ENCODE data around the gene NISCH. TPM values are rescaled to one million over a fixed set of nuclear protein-coding genes. Genes with fewer than 3 reads are reported as not detected.

Gene NISCH
- polyA plus RNA-seq, 3 donors, result 80.0 to 97.7 (median 88.3) TPM

DNA sequence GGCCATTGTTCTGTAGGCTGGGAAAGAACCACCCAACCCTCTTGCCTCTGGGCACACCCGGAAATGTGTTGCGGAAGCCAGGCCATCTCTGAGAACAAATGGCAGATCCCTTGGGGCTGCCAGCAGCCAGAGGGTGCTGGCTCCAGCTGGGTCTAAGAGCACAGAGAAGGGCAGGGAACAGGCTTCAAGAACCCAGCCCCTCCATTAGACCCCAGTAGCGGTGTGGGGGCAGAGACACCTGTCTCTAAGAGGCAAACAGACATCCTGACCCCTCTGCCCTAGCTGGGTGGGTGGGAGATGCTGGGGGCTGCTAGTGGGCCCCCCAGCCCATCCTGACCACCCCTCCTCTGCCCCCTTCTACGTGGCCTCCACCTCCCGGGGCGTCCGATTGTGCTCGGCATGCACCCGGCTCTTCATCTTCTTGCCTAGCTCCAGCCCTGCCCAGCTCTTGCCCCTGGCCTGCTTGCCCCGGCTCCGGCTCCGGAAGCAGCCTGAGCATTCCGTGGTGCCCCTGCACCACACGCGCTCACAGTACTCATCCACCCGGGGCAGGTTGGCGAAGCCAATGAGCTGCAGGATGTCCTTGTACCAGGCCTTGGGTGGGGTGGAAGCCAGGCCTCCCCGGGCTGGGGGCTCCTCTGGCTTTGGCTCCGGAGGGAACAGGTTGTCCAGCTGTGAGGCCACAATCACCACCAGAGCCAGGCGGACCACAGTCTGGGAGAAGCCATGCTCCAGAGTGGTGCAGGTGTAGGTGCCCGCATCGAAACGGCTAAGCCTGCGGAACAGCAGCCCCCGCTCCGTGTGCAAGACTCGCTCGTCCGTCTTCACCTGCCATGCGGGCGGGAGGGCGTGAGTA is 19.9 kb upstream of the NISCH start:
- no peak for DNase-seq (ENCODE audit: low read depth in 3 of 3, low spot score in 2 of 3)

DNA sequence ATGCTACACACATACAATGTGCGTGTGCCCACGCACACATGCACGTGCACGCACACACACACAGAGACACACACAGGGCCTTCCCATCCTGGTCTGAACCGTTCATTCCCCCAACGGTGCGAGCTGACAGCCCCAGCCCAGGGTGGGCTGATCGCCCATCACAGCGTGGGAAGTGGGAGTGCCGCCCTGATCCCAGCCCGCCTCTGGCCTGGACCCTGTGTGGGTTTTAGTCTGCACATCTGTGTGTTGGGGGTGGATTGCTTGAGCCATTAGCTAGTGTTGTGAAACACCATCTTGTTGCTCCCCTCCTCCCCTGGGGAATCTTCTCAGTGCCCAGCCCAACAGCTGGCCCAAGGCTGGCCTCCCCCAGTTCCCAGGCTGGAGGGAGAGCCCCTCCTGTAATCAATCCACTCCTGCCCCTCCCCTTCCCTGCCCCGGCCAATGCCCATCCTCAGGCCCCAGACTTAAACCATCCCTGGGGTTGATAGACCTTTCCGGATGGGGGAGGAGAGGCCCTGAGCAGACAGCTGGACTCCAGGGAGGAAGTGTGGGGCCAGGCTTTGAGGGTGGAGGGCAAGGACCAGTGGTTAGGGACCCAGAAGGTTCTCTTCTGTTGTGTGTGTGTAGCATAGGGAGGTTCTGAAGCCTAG is 18.8 kb upstream of the NISCH start:
- DNase-seq (ENCODE audit: low read depth in 3 of 3, low spot score in 2 of 3), result no peak

DNA sequence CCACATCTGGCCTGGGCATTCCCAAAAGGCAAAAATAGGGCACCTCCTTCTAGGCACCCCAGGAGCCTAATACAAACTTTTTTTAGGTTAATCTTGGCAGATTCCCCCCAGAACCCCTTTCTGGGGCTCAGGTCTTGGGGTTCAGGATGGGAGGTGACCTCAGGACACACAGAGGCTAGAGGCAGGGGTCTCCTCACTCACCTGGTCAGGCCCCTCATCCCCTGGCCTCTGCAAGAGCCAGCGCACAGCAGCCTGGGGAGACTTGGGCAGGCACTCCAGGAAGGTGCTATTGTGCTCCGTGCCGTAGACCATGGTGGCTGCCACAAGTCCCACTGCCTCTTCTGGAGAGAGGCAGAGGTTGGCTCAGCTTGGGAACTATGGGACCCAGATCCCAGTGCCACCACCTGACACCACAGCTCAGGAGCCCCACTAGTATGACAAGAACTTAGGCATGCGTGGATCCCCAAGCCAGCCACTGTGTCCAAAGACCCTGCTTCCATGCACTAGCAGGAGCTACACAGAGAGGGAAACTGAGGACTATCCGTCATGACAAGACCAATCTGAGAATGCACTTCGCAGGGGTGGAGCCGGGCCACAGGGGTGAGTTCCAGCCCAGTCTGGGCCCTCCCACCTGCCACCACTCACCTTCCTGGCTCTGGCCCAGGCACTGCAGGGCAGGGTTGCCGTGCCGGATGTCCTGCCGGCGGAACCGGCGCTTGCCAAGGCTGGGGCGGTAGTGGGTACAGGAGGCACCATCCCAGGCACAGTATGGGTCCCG is 17.9 kb upstream of the NISCH start:
- DNase-seq (ENCODE audit: low read depth in 3 of 3, low spot score in 2 of 3), result no peak

DNA sequence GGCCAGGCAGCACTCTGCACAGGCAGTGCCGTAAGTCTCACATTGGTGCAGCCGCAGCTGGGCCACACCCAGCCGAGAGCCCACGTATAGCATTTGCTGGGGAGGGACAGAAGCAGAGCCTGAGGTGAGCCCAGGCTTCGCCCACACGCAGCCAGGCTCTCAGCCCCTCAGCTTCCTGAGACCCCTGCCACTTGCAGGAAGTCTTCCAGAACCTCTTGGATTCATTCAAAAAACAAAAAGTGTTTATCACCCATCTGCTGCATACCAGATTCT is 17.4 kb upstream of the NISCH start:
- no peak for DNase-seq (ENCODE audit: low read depth in 3 of 3, low spot score in 2 of 3)

DNA sequence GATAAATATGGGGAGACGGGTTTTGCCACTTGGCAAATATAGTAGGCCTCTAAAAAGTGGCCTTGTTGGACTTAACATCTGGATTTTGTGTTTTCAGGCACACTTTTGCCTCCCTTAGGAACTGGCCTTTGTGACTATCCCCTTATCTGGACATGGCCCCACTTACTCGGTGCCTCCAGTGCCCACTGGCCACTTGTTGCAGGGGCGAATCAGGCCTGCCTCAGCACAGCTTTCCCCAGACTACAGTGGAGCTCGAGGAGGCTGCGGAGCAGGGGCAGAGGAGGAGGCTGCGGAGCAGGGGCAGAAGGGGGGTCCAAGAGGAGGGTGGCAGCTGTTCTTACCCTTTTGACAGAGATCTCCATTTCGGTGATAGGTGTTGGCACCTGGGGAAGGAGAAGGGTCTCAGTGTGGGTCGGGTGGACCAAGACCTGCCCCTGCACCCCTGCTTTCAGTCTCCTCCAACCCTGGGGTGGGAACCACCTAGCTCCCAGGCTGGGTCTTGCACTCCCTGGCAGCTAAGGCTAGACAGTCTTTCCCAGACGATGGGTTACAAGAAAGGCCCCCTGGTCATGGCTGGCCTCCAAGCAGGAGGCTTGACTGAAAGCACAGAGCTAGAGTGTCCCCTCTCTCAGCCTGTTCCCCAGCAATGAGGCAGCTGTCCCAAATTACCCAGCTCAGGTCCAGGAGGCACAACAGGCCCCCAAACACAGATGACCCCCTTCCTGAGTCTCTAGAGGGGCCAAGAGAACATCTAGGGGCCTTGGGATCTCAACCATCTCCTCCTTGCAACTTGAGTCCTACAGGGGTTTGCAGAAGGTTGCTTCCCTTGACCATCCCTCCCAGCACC is 16.6 kb upstream of the NISCH start:
- no peak for DNase-seq (ENCODE audit: low read depth in 3 of 3, low spot score in 2 of 3)

DNA sequence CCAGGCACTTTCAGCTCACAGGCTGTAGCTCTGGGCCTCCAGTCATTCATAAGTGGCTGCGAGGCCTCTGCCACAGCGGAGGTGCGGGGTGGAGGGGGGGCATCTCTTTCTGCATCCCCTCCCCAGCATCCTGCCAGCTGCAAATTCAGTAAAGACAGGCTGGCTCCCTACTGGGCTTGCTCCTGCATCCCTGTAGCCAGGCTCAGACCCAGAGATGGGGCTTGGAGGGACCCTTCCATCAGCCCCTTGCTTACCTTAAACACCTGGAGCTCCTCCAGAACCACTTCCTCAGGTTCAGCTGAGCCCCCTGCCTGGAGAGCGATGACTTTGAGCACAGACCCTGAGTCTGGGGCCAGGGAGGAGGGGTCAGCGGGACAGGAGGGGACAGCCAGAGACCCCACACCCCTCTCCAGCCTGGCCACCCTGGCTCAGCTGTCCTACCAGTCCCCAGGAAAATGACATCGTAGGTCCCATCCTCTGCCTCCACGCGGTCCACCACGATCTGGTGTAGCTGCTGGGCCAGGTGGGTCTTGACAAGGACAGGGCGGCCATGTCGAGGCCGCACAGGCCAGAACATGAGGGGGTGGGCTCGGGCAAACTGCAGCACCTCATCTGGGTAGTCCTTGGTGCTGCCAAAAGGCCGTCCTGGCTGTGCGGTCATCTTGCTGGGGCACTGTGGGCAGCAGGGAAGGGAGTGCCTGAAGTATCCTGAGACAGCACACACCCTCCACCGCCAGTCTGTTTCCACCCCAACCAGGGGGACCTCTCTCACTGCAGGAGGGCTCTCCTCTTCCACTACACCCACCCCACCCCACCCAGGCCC is 15.8 kb upstream of the NISCH start:
- DNase-seq (ENCODE audit: low read depth in 3 of 3, low spot score in 2 of 3), result no peak

DNA sequence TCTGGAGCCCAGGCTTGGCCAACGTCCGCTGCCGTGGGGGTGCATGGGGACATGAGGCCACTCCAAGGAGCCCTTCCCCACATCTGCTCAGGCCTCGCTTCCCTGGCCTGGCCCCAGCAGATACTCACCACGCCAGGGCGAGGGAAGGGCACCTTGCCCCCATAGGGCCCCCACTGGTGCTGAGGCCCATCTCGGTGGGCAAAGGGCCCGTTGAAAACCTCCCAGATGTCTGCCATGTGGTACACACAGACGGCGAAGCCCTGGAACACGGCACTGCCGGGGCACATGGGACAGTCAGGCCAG is 15.2 kb upstream of the NISCH start:
- no peak for DNase-seq (ENCODE audit: low read depth in 3 of 3, low spot score in 2 of 3)

DNA sequence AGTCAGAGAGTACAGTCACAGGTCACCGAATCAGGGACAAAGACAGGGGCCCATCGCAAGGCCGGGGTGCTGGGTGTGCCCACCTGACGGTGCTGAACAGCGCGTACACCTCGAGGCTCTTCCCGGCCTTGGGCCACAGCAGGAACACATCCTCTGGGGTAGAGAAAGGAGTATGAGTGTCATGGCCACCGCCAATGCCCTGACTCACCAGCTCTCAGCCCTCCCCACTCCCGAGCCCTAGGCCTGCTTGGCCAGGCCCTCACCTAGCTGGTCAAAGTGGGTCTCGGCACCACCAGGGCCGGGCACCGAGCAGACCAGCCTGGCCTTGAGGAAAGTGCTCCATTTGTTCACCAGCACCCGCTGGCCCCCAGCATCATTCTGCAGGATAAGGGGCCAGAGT is 14.7 kb upstream of the NISCH start:
- DNase-seq (ENCODE audit: low read depth in 3 of 3, low spot score in 2 of 3), result no peak

DNA sequence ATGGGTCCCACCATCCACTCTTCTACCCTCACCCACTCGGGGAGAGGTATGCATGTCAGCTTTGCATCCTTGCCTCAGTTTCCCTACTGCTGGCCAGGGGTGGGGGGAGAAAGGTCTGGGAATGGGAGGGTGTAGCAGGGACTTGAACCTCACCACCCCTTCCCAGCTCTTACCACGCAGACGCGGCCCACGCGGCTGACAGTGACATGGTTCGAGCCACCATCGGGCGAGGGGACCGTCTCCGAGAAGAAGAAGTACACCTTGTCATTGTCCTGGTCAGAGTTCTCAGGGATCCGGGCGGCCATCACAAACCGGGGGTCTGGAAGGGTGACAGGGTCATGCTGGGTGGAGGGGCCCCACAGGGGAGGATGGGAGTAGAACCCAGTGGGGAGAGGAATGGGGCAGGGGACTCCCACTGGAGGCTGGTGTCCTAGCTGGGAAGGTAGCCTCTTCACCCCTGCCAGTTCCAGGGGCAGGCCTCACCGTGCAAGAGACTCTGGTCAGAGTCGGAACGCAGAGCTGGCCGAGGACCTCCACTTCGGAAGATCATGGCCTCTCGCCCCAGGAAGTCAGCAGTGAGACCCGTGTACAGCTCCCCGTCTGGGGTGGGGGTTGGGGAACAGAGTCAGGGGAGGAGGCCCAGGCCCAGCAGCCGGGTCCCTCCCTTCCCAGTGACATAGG is 14.2 kb upstream of the NISCH start:
- DNase-seq (ENCODE audit: low read depth in 3 of 3, low spot score in 2 of 3), result no peak

DNA sequence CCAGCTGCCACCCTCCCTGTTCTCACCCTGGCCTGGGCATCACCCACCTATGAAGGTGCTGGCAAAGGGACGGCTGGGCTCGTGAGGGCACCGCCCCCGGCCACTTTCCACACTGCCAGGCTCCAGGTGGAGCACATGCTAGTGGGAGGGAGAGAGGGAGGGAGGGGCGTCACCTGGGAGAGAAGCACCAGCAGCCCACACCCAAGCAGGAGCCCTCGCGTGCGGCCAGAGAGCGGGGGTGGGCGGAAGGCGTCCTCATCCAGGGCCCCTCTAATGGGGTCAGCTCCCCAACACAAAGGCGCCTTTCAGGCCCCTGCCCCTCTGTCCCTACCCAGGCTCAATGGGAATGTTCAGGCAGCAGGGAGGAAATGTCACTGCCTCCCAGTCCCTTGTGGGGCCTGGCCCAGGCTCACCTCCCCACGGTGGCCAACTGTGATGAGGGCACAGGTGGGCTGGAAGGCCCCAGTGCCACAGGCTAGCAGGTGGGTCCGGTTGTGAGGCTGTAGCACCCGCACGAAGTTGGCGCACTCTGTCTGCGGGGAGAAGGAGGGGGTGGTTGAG is 13.6 kb upstream of the NISCH start:
- DNase-seq (ENCODE audit: low read depth in 3 of 3, low spot score in 2 of 3), result no peak

DNA sequence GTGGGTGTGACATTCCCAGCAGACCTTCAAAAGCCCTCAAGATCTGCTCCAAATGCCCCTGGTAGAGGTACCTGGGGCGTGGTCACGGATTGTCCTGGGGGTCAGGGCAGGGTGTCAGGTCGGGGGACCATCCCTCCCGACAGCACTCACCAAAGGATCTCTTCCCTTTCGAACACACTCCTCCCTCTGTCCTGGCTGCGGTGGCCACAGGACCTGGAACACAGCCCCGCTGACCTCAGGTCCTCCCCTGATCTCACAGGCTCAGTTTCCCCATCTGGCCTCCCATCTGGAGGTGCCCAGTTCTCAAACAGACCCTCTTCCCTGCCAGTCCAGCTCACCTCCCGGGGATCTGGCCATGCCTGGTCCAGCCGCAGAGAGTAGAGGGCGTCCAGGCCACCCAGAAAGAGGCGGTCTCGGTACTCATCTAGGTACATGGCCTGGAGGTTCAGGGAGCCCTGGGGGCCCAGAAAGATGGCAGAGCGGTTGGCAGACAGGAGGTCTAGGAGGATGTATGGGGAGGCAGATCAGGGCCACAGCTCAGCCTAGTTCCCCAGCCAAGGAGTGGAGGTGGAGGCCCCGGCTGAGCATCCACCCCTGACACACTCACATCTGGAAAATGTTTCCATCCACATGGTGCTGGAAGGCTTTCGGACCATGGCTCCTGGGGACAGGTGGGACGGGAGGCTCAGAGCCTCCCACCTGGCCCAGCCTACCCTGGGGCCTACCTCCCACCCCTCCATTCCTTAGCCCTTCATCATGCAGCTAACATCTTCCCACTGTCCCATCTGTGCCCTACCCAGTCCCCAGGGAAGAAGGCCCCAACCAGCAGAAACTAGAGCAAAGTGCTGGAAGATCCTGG is 12.8 kb upstream of the NISCH start:
- DNase-seq (ENCODE audit: low read depth in 3 of 3, low spot score in 2 of 3), result no peak

DNA sequence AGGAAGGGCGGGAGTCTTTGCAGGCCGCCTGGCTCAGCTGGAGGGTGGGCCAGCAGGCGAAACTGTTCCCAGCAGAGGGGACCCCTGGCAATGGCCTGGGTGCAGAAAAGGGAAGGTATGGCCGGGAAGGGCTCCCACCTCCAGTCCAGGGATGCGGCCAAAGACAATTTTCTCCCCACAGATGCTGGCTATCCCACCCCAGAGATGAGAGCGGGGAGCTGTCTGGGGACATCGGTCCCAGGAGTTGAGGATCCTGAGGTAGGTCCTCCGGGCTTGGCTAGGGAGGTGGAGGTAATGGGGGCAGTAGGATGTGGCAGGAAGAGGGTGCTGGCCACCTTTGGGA is 12.2 kb upstream of the NISCH start:
- DNase-seq (ENCODE audit: low read depth in 3 of 3, low spot score in 2 of 3), result no peak

DNA sequence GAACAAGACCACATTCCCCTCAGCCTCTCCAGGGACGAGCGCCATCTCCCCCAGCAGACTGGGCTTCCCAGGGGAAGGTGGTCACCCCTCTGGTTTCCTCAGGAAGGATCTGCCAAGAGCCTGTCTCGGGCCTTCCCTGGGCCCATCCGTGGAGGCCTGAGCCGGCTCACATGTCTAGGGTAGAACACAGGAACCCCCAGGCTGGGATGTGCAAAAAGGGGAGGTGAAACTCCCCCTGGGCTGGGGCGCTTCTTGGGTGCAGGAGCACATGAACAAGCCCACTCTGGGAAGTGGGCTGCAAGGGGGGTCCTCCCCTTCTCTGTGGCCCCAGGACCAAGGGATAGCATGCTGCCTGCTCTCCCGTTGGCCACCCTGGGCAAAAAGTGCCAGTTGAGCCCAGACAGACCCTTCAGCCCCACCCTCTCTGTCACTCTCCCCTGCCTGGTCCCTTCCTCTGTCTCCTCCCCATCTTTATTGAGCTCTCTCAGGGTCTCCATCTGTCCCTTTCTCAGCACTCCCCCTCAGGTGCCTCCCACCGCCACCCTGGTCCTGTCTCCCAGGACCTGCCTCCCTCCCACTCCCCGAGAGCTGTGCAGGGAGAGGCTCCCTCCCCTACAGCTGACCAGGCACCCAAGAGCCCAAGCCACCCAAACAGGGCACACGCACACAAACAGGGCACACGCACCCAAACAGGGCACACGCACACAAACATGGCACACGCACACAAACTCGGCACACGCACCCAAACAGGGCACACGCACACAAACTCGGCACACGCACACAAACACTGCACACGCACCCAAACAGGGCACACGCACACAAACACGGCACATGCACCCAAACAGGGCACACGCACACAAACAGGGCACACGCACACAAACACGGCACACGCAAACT is 11.4 kb upstream of the NISCH start:
- no peak for DNase-seq (ENCODE audit: low read depth in 3 of 3, low spot score in 2 of 3)

DNA sequence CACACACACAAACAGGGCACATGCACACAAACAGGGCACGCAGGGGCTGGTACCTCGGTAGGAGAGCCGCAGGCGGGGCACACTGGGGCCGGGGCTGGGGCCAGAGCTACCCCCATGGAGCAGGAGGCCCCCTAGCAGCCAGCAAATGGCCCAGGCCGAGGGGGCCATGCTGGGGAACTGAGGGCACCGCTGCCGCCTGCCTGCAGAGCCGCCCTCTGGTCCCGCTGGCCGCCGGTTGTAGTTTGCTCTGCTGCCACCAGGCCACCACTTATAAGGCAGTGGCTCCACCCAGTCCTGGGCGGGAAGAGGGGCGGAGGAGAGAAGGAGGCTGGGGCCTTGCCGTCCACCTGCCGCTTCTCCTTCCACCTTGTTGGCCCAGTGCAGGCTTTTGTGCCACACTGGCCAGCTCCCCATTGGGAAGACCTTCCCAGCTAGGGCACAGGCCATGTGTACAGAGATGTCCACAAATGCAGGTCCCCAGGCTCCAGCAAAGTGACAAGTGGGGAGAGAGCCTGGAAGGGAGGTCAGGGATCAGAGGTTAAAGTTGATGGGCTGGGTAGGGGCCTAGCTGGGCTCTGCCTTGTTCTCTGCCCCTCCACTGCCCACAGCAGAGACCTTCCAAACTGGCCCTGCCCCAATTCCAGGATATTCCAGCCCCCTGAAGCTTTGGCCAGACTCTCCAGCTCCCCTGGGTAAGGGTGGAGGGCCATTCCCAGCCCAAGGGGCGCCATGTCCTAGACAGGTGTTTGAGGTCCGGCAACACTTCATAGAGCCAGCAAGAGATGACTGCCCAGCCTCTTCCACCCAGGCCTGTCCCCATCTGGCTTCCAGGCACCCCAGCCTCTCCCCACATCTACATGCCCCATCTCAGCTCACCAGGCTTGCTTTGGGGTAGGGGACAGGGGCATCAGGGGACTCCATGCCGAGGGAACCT is 10.3 kb upstream of the NISCH start, which contains the start of gene SEMA3G:
Gene SEMA3G (minus strand): TSS at position 244 of the 934 bp plus-strand sequence. CDS start 76 bp downstream, at position 168.
- DNase-seq (ENCODE audit: low read depth in 3 of 3, low spot score in 2 of 3), result no peak

DNA sequence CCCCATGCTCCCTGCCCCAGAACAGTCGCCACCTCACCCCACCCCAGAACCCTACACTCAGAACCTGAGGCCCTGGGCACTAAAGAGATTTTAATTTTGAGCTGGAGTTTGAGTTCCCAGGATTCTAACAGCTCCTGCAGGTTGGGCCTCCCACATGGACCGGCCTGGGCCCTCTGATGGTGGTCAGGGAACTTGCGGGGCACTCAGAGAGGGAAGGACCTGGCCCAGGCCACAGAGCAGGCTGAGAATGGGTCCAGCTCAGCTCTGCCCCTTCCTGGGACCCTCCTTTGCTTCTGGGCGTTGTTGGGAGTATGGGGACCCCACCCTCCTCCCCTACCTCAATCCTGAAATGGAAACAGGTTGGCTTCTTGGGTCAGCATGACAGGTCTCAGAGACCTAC is 9.4 kb upstream of the NISCH start:
- no peak for DNase-seq (ENCODE audit: low read depth in 3 of 3, low spot score in 2 of 3)

Data from right renal cortex interstitium (tissue), 3 donors.